NCI-H2227 (cell line): ENCODE data around the gene SH3PXD2B.
"Not testable (repeated sequence)": the region's sequence is repeated elsewhere in the genome, so short reads cannot be mapped to it uniquely, and the experiment has no call there.

Experiments
- DNase-seq: peaks from one replicate; lab custom pipeline; 2025; ENCODE audit not compliant: unreplicated experiment; lab: John Stamatoyannopoulos, UW

The SH3PXD2B gene

DNA sequence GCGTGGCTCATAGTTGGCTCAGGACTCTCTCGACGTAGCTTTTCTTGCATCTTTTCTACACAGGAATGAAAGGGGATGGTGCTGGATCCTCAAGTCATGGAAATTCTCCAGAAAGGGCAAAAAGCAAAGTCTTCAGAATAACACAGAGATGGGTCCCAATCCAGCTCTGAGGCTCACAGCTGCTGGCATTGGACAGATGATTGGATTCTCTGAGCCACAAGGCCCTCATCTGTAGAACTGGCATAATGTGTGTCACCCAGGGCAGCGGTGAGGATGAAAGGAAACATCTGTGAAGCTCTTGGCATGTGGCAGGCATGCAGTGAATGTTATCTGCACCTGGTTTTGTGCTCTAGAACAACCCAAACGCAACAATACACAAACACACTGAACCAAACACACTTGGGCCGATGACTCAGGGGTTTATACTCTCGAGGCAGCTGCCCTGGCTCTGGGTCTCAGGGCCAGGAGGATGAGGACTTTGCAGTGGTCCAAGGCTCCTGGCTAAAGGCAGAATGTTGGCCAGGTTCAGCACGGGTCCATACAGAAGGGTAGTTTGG, 106.8 kb downstream of the SH3PXD2B start:
- no peak for DNase-seq

DNA sequence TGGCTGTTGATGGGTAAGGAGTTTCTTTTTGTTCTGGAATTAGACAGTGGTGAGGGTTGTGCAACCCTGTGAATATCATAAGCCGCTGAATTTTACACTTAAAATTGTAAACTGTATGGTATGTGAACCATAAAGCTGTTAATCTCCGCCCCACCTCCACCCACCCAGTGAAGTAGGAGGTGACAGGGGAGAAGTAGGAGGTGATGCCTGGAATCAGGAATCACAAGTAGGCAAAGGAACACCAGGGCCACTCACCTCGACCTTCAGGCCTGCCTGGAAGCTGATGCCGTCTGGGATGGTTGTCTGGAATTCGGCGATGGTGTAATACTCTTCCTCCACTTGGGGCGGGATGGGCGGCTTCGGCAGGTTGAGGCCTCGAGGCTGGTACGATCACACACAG, 108.4 kb downstream of the SH3PXD2B start:
- DNase-seq: no peak

DNA sequence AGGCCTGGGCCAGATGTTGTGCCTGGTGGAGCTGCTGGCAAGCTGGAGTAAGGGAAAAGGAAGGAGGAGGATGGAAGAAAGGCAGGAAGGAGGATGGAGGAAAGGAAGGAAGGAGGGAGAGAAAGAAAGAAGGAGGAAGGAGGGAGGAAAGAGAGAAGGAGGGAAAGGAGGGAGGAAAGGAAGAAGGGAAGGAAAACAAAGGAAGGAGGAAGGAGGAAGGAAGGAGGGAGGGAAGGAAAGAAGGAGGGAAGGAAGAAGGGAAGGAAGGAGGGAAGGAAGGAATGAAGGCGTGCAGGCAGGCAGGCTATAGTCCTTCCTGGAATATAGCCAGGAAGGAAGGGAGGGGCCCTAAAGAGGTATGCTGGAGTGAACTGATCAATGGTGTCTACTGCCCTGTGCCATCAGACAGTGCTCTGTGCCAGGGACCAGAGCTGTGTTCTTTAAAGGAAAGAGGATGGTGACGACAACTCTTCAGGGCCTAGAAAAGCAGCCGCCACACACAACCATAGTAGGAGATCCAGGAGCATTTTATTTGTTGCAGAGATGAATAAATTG, 109.4 kb downstream of the SH3PXD2B start:
- DNase-seq: no peak

DNA sequence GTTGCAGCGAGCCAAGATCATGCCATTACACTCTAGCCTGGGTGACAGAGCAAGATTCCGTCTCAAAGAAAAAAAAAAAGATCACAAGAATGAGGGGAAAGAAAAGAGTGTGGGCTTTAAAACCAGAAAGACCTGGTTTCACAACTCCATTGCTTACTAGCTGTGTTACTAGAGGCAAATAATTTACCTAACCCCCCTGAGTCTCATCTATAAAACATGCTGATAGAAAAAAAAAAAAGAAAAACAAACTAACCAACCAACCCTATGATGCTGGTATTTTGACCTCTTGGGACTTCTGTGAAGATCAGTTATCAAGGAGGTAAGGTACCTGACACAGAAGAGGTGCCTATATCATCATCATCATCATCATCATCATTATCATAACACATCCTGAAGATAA, 110.6 kb downstream of the SH3PXD2B start:
- DNase-seq: no peak

DNA sequence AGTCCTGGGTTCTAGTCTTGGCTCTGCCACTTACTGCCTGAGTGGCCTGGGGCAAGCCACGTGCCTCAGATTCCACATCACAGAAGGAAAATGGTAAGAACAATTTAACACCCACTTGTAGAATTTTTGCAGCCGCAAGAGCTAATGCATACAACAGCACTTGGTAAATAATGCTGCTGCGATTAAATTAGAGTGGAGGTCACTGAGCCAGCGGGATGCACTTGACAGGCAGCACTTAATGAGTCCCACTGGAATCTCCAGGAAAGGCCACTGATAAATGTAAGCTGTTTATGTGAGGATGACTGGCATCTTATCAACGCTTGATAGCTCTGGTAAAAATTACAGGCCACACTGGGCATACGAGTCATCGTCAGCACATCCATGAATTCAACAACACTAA, 111.4 kb downstream of the SH3PXD2B start:
- peak; percentile 76 for DNase-seq

DNA sequence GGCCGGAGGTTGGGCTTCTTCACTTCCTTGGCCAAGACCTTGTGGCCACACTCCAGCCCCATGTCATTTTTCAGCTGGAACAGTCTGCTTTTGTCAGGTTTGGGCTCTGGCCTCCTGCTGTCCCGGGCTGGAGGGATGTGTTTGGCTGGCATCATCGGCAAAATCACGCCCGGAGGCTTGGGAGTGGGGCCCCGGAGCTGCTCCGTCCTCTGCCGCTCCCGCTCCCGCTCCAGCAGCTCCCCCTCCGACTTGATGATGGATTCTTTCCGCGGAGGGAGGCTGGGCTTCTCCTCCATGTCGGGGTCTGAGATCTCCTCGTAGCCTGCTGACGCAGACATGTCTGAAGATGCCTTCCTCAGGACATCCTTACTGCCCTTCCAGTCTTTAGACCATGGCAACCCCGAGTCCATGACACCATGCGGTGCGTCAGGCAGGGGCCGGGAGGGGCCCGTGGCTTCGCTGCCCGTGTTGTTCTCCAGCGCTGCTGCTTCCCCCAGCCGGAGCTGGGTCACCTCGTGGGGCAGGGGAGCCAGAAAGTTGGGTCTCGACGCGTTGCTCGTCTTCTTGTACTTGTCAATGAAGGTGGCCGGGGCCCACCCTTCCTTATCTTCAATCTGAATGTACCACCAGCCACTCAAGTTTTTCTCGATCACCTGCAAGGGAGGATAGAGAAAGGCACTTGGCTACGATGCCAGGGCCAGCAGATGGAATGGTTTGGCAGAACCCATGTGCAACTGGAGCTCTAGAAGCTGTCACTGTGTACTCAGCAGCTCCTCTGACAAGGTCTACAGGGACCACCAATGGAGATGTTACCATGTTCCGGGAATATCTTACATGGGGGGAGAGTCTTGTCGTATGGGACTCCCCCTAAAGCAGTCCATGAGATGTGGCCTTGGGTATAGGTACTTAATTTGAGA, 114.8 kb downstream of the SH3PXD2B start:
- no peak for DNase-seq

DNA sequence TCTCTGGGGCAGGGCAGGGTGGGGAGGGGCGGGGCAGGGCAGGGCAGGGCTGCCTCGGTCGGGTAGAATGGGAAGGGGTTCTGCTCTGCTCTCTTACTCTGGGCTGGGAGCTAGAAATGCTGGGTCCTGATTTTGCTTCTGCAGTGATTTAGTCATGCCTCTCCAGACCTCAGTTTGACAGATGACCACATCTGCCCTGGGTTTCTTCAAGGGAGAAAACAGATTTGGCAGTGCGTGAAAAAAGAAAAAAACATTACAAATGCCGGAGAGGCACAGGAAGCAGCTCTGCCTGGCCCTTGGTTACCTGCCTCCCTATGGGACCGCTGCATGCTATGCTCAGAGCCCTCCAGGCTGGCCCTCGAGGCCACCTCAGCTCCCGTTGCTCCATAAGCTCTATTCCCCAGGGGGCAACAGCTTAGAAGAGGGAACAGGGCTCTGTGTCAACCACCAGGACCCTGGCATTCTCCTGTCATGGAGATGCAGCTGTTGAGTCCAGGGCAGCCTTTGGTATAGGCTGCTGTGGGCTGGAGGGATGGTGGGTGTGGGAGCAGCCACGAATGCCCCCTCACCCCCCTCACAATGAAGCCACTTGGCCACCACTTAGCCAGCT, 117.5 kb downstream of the SH3PXD2B start:
- no peak for DNase-seq

DNA sequence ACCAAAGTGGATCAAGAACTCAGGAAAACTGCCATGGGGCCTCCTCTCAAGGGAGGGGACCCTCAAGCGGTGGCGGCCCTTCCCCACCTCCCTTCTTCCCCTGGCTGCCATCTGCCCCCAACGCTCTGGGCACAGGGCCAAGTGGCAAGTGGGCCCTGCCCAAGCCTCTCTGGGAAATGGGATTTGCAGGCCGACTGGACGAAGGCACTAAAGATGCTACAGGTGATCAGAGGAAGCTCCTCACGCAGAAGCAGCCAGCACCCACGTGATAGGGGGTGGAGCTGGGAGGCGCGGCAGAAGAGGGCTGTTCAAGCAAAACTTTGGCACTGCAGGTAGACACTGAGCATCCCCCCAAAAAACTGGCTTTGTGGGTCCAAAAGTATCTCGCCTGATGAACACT, 118.1 kb downstream of the SH3PXD2B start:
- no peak for DNase-seq

DNA sequence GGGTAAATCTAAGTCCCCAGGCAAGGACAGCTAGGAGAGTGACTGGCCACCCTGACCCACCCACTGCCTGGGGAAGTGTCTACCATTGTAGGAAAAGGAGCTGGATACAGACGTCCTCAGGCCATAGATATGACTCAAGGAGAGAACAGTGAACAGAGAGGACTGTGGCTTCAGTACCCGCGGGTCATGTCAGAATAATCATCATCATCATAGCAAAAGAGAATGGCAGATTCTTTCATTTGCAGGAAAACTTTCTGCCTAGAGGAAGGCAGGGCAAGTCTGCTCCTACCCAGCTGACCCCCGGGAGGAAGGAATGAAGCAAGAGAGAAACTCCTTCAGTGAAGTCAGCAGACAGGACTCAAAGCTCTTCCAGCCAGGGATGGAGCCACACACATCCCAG, 118.6 kb downstream of the SH3PXD2B start:
- DNase-seq: no peak

DNA sequence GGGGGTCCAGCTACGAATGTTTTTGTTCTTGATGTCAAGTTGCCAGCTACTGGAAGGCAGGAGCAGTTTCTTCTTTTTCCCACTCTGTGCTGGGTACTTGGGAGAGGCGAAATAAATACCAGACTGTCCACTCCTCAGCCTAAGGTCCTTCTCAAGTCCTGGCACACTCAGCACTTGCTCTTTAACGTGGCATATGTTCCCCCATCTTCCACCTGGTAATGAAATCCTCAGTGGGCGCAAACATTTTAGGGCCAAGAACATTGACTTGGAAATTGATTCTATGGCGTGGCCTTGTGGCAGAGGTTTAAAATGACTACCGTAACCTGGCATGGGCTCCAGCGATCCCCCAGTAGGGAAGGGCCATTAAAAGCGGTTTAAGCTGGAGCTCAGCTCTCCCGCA, 119.7 kb downstream of the SH3PXD2B start:
- DNase-seq: no peak

DNA sequence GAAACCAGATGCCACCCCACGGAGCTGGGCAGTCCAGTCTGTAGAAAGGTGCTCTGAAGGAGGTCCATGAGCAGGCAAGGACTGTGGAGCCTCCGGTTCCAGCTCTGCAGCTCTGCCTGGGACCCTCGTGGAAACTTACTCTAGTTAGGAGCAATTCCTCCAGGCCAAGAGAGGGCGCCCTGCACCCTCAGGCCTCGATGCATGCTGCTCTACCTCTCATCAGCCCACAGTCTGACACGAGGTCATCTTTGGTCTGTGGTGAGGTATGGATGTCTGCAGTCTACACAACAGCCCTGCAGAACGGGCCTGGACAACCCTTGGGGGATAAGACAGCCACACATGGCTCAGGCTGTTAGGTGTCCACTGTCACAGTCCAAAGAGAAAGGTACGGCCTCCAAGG, 120.1 kb downstream of the SH3PXD2B start:
- no peak for DNase-seq

DNA sequence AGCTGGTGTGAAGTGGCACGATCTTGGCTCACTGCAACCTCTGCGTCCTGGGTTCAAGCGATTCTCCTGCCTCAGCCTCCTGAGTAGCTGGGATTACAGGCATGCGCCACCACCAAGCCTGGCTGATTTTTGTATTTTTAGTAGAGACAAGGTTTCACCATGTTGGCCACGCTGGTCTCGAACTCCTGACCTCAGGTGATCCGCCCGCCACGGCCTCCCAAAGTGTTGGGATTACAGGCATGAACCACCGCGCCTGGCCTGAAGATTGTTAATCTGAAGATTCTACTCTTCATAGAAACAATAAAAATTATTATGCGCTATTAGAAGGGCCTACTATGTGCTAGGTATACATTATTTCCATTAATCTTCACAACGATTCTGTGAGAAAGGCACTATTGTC, 127.4 kb downstream of the SH3PXD2B start:
- DNase-seq: not testable (repeated sequence)

DNA sequence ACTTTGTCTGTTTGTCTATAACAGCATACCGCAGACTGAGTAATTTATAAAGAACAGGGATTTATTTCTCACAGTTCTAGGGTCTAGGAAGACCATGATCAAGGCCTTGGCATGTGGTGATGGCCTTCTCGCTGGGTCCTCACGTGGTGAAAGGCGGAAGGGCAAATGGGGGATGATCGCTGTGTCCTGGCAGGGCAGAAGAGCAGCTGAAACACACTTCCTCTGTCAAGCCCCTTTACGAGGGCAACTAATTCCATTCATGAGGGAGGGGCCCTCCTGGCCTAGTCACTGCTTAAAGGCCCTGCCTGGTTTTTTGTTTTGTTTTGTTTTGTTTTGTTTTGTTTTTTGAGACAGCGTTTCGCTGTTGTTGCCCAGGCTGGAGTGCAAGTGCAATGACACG, 128.9 kb downstream of the SH3PXD2B start:
- DNase-seq: no peak

DNA sequence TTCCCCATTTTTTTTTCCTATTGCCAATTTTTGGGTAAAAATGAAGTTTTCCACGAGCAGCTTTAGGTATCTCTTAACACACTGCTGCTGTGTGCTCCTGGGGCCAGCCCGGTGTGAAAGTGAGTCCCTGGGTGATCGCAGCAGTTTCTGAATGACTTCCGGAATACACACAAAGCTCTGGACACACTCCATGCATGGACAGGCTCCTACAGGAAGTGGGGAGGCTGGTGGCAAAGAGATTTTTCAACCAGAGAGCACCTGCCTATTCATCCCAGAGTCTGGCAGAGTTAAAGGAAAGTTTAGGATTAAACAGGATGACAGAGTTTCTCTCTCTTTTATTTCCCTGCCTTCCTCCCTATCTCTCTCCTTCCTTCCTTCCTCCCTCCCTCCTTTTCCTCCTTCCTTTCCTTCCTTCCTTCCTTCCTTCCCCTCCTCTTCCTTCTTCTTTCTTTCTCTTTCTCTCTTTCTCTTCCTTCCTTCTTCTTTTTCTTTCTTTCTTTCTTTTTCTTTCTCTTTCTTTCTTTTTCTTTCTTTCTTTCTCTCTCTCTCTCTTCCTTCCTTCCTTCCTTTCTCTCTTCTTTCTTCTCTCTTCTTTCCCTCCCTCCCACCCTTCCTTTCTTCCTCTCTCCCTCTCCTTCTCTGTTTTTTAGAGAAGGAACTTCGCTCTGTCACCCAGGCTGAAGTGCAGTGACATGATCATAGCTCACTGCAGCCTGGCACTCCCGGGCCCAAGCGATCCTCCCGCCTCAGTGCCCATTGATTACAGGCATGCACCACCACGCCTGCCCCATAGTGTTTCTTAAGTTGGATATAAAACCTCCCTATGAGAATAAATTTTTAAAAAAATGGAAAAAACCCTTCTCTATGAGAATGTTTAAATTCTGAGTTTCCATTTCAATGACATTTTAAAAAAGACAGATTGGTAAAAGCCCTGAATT, 132.0 kb downstream of the SH3PXD2B start:
- DNase-seq: no peak

DNA sequence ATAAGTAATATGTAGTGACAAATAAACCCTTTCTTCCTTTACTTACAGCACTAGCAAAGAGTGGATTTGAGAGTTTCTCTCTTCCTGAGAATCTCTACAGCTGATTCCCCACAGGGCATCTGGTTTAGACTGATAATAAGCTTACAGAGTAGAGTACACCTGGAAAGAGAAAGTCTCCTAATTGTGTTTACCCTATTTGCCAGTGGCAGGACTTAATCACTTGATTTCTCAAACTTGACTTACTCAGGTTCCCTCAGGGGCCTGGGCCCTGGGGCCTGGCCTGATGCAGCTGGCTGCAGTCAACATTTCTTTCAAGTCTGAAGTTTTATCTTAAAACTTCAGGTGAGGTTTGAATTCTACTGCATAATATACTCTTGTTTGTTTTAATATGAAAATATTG, 132.7 kb downstream of the SH3PXD2B start:
- no peak for DNase-seq

DNA sequence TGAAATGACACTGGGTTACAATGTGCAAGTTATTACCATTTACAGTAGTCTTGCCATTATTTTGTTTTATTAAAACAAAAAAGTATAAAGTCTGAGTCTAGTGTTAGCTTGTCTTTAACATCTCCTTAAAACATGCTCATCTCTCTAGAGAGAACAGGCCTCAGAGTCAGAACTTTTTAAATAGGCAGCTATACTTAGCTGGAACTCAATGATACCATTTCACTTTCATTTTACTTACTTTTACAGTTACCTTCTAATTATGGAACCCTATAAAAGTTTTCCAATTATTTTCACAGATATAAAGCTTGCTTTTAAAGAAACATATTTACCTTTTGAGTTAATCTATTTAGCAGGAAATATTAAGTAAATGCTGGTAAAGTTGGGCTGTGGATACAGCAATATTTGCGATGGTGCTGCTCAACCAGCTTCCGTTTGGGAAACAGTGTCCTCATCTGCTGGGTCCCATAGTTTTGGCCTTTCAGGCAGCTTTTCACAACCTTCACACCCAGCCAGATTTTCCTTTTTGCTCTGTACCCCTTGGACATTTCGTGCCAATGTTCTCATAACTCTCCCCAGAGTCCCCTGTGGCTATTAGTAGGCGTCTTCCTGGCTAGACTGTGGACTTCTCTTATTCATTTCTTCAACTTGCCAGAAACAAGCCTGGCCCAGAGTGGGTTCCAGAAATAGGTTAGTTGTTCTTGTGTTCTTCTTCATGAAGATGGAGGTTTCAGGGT, 134.4 kb downstream of the SH3PXD2B start:
- DNase-seq: no peak

DNA sequence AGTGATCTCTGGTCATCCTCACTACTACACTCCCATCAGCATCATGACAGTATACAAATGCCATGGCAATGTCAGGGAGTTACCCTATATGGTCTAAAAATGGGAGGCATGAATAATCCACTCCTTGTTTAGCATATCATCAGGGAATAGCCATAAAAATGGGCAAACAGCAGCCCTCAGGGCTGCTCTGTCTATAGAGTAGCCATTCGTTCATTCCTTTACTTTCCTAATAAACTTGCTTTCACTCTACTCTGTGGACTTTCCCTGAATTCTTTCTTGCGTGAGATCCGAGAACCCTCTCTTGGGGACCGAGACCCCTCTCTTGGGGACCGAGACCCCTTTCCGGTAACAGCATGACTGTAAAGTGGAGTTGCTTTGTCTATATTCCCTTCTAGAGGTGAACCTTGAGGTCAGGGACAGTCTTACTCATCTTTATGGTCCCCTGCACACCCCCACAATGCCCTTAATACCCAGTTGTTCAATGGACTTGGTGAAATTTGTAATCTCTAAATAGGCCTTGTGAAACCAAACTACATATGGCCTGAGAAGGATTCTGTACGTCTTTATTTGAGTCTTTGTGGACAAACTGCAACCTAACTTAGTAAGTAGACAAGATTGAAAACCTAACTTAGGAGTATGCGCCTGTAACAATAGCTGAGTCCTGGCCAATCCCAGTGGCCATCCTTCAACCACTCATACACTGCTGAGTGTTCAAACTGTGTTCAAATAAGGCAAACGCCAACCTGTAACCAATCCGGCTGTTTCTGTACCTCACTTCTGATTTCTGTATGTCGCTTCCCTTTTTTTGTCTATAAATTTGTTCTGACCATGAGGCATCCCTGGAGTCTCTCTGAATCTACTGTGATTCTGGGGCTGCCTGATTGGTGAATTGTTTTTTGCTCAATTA, 138.5 kb downstream of the SH3PXD2B start:
- no peak for DNase-seq

DNA sequence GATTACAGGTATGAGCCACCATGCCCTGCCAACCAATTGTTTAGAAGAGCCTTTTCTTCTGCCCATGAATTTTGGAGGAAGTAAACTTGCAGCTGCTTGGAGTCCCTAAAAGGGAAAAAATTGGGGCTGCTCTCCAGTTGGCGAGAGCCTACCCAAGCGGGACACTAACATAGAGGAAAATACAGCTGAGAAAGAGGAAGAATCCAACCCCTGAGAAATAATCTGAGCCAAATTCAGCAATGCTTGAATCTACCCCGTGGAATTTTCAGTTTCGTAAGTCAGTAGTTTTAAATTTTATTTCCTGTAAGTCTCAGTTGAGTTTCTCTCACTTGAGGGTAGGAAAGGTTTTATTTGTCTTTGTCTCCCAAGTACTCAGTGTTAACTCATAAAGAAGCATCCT, 140.4 kb downstream of the SH3PXD2B start:
- no peak for DNase-seq

DNA sequence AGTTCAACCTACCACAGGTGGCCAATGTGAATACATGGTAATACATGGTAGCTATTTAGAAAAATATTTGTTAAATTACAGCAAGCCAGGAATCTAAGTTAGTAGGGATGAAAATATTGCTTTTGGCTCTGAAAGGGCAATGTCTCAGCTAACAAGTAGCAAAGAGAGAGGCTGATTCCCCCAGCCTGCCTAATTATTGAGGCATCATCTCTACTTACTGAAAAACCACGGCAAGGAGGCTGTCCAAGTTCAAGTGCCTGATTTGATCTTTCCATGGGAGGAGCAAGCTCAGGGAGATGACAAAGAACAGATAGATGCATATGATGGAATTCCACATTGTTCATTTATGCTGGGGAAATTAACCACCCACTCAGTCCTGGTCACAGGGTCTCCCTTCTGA, 142.0 kb downstream of the SH3PXD2B start:
- peak; percentile 3 for DNase-seq
